NCI-H1092 treated with DMSO at 0.1 percent for 48 hours (cell line): ENCODE data around the gene TDRD7.

Experiments used
- DNase-seq: peaks from one replicate; lab custom pipeline; 2025; lab: John Stamatoyannopoulos, UW

TDRD7 gene

DNA sequence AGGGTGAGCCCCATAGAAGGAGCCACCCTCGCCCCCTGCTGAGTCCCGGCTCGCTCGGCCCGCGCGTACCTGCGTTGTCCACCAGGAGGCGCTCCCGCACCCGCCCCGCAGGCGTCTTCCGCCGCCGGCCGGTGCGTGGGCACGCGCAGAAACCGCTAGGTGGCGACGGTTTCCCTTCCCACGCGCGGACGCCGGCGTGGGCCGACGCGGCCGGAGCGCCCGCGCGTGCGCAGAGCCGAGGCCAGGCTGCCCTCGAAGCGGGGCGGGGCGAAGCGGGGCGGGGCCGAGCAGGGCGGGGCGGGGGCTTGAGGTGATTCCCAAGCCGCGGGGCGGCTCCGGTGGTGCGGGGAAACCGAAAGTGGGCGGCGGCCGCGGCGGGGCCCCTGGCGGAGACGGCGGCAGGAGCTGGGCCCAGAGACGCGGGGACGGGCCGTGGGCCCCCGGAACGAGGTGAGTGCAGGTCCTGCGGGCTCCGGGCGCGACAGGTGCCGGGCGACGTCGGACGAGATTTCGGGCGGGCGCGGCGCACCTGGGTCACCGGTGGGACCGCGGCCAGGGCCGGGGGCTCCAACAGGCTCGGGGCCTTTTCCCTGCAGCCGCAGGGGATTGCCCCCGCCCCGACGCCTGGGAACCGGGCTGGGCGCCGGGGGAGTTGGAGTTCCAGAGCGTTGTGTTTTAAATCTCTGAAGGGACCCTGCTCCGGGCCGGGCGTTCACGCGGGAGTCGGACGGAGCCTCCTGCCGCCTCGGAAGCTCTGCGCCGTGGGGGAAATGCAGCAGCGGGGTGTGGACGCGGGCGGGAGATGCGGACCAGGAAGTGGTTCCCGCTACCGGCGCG is at the start of gene TDRD7:
Gene TDRD7, plus strand, starts transcription at position 308 of the 837 bp plus-strand sequence. CDS start 16,370 bp downstream, outside the sequence.
- DNase-seq = peak; percentile 61

- DNase-seq = no peak
These were observed 48.9 kb upstream of the TDRD7 start for GRCh38 chr9:97362777-97363545.

- DNase-seq = no peak
These were observed 48.1 kb upstream of the TDRD7 start for GRCh38 chr9:97363661-97364299.

DNA sequence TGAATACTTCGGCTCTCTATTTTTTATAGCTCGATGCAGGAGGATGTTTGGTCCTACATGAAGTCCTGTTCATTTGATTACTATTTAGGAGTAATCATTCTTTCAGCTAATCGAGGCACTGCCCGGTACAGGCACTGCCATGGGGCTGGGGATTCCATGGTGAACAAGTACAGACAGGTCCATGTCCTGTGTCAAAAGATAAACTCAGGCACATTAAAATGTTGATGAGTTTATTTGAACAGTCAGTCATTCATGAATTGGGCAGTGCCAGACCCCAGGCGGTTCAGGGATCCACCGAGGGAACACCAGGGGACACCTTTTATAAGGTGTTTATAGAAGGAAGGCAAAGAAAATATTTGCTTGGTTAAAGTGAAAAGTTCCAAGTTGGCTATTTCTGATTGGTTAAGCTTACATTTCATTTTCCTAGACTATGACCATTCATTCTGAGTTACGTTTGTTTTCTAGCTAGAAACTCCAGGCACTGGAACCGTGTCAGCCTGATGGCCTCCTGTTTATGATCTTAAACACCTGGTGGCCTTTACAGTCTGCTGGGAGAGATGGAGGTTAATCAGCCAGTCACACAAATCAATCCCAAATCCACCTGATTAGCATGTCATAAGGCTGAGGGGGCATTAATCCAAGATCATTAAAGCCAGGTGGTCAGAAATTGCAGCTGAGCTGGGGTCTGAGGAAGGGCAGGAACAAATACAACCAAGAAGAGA is 47.0 kb upstream of the TDRD7 start:
- DNase-seq = no peak

DNA sequence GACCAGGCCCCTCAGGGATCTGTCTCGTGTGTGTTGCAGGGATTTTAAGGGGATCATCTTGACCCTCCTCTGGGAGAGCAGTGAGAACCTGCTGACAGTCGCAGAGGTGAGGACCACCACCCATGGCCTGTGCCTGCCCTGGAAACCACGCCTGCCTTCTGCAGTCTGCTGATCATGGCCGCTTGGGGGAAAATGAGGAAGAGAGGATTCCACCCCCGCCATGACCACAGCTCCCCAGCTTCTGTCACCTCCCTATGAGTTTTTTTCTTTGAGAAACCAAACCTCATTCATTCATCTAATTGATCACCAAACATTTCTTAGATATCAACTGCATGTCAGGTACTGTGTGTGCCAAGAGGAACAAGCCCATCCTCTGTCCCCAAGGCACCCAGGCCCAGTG is 46.3 kb upstream of the TDRD7 start:
- DNase-seq = no peak

DNA sequence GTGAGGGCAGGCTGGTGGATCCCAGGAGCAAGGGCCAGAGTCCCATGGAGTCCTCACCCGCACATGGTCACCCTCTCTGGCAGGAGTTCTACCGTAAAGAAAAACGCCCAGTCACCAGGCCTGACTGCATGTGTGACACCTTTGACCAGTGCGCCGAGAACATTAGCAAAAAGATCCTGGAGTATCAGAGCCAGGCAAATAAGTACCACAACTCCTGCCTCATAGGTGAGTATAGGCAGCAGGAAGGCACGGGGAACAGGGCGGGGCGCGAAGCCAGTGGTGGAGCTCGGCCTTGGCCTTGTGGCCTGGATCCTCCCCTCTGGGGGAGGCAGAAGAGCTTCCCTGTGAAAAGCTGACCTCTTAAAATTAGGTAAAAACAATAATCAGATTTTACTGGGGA is 45.4 kb upstream of the TDRD7 start:
- no peak for DNase-seq

- no peak for DNase-seq
These were observed 45.0 kb upstream of the TDRD7 start for GRCh38 chr9:97366889-97367288.

DNA sequence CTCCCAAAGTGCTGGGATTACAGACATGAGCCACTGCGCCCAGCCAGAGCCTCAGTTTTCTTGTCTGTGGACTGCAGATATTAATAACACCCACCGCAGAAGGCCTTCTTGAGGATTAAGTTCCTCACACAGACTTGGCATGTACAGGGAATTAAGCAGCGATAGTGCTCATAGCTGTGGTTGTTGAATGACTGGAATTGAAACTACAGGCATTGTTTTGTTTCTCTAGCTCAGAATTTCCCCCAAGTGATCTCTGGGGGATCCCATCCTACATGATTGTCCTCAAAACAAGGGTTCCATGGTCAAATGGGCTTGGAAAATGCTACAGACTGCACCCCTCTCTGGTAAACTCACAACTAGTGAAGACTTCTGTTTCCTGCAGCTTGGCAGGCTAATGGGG is 44.2 kb upstream of the TDRD7 start:
- DNase-seq = no peak

DNA sequence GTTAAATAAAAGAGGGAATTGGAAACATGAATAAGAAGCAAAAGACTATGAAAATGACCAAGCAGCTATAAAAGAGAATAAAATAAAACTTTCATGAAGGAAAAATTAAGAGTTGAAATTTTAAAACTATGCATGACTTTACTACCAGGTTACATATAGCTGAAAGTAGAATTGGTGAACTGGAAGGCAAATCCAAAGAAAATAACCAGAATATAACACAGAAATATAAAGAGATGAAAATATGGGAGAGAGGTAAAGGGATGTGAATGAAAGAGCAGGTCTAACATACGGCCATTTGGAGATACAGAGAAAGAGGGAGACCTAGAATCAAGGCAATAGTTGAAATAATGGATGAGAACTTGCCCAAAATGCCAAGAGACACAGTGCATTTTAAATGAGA is 42.9 kb upstream of the TDRD7 start:
- DNase-seq = no peak

- DNase-seq = no peak
These were observed 39.3 kb upstream of the TDRD7 start for GRCh38 chr9:97372580-97372979.

- no peak for DNase-seq
These were observed 38.6 kb upstream of the TDRD7 start for GRCh38 chr9:97373331-97373730.

GRCh38 chr9:97374811-97375210 is 37.1 kb upstream of the TDRD7 start:
- no peak for DNase-seq

GRCh38 chr9:97376902-97377301 is 35.0 kb upstream of the TDRD7 start:
- DNase-seq = no peak

GRCh38 chr9:97382099-97382718 is 29.7 kb upstream of the TDRD7 start:
- DNase-seq = no peak

GRCh38 chr9:97384406-97385262 is 27.3 kb upstream of the TDRD7 start:
- no peak for DNase-seq

- no peak for DNase-seq
These were observed 26.2 kb upstream of the TDRD7 start for GRCh38 chr9:97385626-97386264.

DNA sequence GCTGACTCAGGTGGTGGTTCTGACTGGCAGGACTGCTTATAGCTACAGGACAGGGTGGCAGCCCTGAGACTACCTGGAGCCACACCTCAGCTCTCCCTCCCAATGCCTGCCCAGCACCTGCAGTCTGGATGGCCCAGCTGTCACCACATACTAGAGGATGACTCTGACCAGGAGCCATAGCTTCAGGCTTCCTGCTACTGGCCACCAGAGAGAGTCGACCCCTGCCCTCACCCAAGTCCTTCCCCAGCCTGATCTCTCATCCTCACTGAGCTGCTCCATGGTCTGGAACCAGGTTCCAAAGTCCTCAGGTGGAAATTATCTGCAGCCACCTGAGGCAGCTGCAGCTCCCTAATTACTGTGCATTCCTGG is 25.6 kb upstream of the TDRD7 start:
- DNase-seq = no peak

- DNase-seq = peak; percentile 33
These were observed 25.0 kb upstream of the TDRD7 start for GRCh38 chr9:97386733-97387503.

DNA sequence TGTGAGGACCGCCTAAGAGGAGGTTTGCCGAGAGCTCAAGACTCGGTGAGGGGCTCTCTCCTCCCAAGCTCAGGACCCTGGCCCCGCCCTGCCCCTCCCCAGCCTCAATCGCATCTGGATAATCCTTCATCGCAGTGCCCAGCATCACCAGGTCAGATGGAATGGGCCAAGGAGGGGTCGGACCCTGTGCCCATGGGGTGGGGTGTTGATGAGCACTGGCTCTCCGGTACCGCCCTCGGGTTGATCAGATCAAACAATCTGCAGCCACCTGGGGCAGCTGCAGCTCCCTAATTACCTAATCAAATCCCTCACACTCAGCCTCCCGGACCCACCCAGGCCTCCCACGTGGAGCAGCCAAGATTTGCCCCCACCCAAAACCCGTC is 24.4 kb upstream of the TDRD7 start:
- DNase-seq = no peak
